OCI-LY7 (cell line): ENCODE results near the gene FBXL17.

Source experiments
- CTCF ChIP-seq: fragments of 200-600 bp; sonication (generic); conservative IDR thresholded peaks from 2 replicates; pipeline ENCODE4 v1.5.1; 2014; ENCODE audit warnings: mild to moderate bottlenecking, antibody characterized with exemption, low read length, moderate library complexity, mixed read lengths
- EZH2phosphoT487 ChIP-seq: fragments of 200-600 bp; sonication (generic); IDR thresholded peaks from 2 replicates; pipeline ENCODE4 v1.6.1; 2018; ENCODE audit warnings: low read depth, borderline replicate concordance, mild to moderate bottlenecking, mixed run types, antibody characterized with exemption, low read length, moderate library complexity, mixed read lengths

GRCh38 chr5:107957051-107957450 is 424.8 kb downstream of the FBXL17 start:
- TF ChIP-seq CTCF, result no peak
- TF ChIP-seq EZH2phosphoT487, result no peak
